ENCODE measurements around the gene HOXA6. TPM values are rescaled to one million over a fixed set of nuclear protein-coding genes. Genes with fewer than 3 reads are reported as not detected.

Gene HOXA6
- polyA plus RNA-seq, 2 of the 4 experiments (the other 2 are of a cell fraction): 0.90 to 2.1 TPM

- Histone ChIP-seq H3K4me1 (peaks cover 9% of the 10 kb centered on the region), H3K27ac (no peak overlapping the region), H3K9me3 (no peaks in the 10 kb centered on the region), H3K4me2 (no peak overlapping the region), H3K4me3 (no peak overlapping the region)
- WGBS (ENCODE audit: missing lambda C conversion rate): 95% methylated on average over 10 of the region's 10 CpGs
- no peak for TF ChIP-seq CHD4 (IDR thresholded peaks at IDR 0.05; ENCODE audit: borderline replicate concordance)
- no peak for TF ChIP-seq RFX5 (IDR thresholded peaks at IDR 0.05)
- TF ChIP-seq TFCP2L1 (CRISPR knock-in tag; IDR thresholded peaks at IDR 0.05): no peak
- no peak for TF ChIP-seq MAZ (IDR thresholded peaks at IDR 0.05; ENCODE audit: borderline replicate concordance, low read depth, low read length)
- TF ChIP-seq NFE2L2 (conservative IDR thresholded peaks at IDR 0.05; ENCODE audit: low read length): no peak
- no peak for TF ChIP-seq KDM5A (IDR thresholded peaks at IDR 0.05)
- no peak for TF ChIP-seq USF2 (IDR thresholded peaks at IDR 0.05)
- TF ChIP-seq EP300 (IDR thresholded peaks at IDR 0.05): no peak
- no peak for TF ChIP-seq ELK1 (IDR thresholded peaks at IDR 0.05; ENCODE audit: low read depth, low read length)
- no peak for TF ChIP-seq POLR2A (IDR thresholded peaks at IDR 0.05; ENCODE audit: low read length)
- TF ChIP-seq CBX8 (IDR thresholded peaks at IDR 0.05): no peak
- TF ChIP-seq HOXB5 (CRISPR knock-in tag; IDR thresholded peaks at IDR 0.05): no peak
- TF ChIP-seq CHD2 (IDR thresholded peaks at IDR 0.05; ENCODE audit: low read length, partially characterized antibody): no peak
- no peak for TF ChIP-seq JUNB (IDR thresholded peaks at IDR 0.05)
- TF ChIP-seq HOXA7 (CRISPR knock-in tag; IDR thresholded peaks at IDR 0.05): no peak
- no peak for FAIRE-seq
- CTCF ChIA-PET: interaction anchor here (0.9 to 2.2 kb wide), 4 partner anchors 11 to 473 kb away, joined by 3 to 10 read pairs (median 4); partner anchors contain the start of gene HOXA5
- no peak for ATAC-seq
- DNase-seq (ENCODE audit: low read depth in 1 of 2, low spot score in 1 of 2): no peak
- POLR2A ChIA-PET: no interaction called here
These were observed 6.8 kb upstream of the HOXA6 start for GRCh38 chr7:27154369-27154768.

GRCh38 chr7:27153526-27153925, 6.0 kb upstream of the HOXA6 start:
- CTCF ChIA-PET: interaction anchor here (0.9 to 2.2 kb wide), 6 partner anchors 10 to 1063 kb away, joined by 3 to 10 read pairs (median 4); partner anchors contain the start of gene HOXA5
- WGBS (ENCODE audit: missing lambda C conversion rate): 91% methylated on average over 3 of the region's 3 CpGs
- Histone ChIP-seq H3K4me2 (no peak overlapping the region), H3K4me1 (peaks cover 16% of the 10 kb centered on the region), H3K4me3 (no peak overlapping the region), H3K9me3 (no peaks in the 10 kb centered on the region), H3K27ac (no peak overlapping the region)
- DNase-seq (ENCODE audit: low read depth in 1 of 2, low spot score in 1 of 2) (no peak), ATAC-seq (no peak), FAIRE-seq (no peak)
- no peak for TF ChIP-seq NR3C1 (IDR thresholded peaks at IDR 0.05)
- TF ChIP-seq NPAS2 (CRISPR knock-in tag; IDR thresholded peaks at IDR 0.05; ENCODE audit: borderline replicate concordance): no peak
- TF ChIP-seq KDM5A (IDR thresholded peaks at IDR 0.05): no peak
- TF ChIP-seq FOXS1 (CRISPR knock-in tag; IDR thresholded peaks at IDR 0.05): no peak
- TF ChIP-seq ESRRA (IDR thresholded peaks at IDR 0.05; ENCODE audit: borderline replicate concordance, low read length): no peak
- TF ChIP-seq, protein P1, sequence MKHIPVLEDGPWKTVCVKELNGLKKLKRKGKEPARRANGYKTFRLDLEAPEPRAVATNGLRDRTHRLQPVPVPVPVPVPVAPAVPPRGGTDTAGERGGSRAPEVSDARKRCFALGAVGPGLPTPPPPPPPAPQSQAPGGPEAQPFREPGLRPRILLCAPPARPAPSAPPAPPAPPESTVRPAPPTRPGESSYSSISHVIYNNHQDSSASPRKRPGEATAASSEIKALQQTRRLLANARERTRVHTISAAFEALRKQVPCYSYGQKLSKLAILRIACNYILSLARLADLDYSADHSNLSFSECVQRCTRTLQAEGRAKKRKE (CRISPR knock-in tag; IDR thresholded peaks at IDR 0.05; ENCODE audit: low read depth): no peak
- TF ChIP-seq MAFK (IDR thresholded peaks at IDR 0.05; ENCODE audit: partially characterized antibody): no peak
- no peak for TF ChIP-seq CBX2 (IDR thresholded peaks at IDR 0.05; ENCODE audit: borderline replicate concordance, low read depth)
- TF ChIP-seq EHF (CRISPR knock-in tag; IDR thresholded peaks at IDR 0.05): no peak
- POLR2A ChIA-PET: no interaction called here

GRCh38 chr7:27152816-27153442, 5.4 kb upstream of the HOXA6 start:
- TF ChIP-seq KDM5A (IDR thresholded peaks at IDR 0.05): no peak
- TF ChIP-seq HOXB5 (CRISPR knock-in tag; IDR thresholded peaks at IDR 0.05): no peak
- TF ChIP-seq RAD21 (conservative IDR thresholded peaks at IDR 0.05 in 1 of 2, IDR thresholded peaks at IDR 0.05 in 1 of 2): no peak
- TF ChIP-seq HES2 (IDR thresholded peaks at IDR 0.05): no peak
- no peak for TF ChIP-seq NFE2L2 (conservative IDR thresholded peaks at IDR 0.05; ENCODE audit: low read length)
- TF ChIP-seq MAFK (IDR thresholded peaks at IDR 0.05; ENCODE audit: partially characterized antibody): no peak
- no peak for TF ChIP-seq KDM1A (IDR thresholded peaks at IDR 0.05; ENCODE audit: low read depth)
- no peak for TF ChIP-seq FOSB (CRISPR knock-in tag; IDR thresholded peaks at IDR 0.05)
- TF ChIP-seq POLR2AphosphoS2 (conservative IDR thresholded peaks at IDR 0.05; ENCODE audit: low read length): no peak
- TF ChIP-seq, protein P2, sequence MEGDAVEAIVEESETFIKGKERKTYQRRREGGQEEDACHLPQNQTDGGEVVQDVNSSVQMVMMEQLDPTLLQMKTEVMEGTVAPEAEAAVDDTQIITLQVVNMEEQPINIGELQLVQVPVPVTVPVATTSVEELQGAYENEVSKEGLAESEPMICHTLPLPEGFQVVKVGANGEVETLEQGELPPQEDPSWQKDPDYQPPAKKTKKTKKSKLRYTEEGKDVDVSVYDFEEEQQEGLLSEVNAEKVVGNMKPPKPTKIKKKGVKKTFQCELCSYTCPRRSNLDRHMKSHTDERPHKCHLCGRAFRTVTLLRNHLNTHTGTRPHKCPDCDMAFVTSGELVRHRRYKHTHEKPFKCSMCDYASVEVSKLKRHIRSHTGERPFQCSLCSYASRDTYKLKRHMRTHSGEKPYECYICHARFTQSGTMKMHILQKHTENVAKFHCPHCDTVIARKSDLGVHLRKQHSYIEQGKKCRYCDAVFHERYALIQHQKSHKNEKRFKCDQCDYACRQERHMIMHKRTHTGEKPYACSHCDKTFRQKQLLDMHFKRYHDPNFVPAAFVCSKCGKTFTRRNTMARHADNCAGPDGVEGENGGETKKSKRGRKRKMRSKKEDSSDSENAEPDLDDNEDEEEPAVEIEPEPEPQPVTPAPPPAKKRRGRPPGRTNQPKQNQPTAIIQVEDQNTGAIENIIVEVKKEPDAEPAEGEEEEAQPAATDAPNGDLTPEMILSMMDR (IDR thresholded peaks at IDR 0.05): no peak
- TF ChIP-seq CHD4 (IDR thresholded peaks at IDR 0.05; ENCODE audit: borderline replicate concordance): no peak
- TF ChIP-seq RFX5 (IDR thresholded peaks at IDR 0.05): no peak
- TF ChIP-seq RARB (CRISPR knock-in tag; IDR thresholded peaks at IDR 0.05): no peak
- DNase-seq (ENCODE audit: low read depth in 1 of 2, low spot score in 1 of 2): no peak
- CTCF ChIA-PET: interaction anchor here (0.7 to 4.2 kb wide), 7 partner anchors 8 to 1062 kb away, joined by 3 to 36 read pairs (median 5); partner anchors contain the start of gene HOXA5
- H3K27ac ChIP-seq: no peak overlapping the region
- WGBS (ENCODE audit: missing lambda C conversion rate): 94% methylated on average over 20 of the region's 22 CpGs
- no peak for FAIRE-seq
- no peak for ATAC-seq
- no peak overlapping the region for H3K4me2 ChIP-seq
- peaks cover 16% of the 10 kb centered on the region for H3K4me1 ChIP-seq
- no peaks in the 10 kb centered on the region for H3K9me3 ChIP-seq
- POLR2A ChIA-PET: no interaction called here
- H3K4me3 ChIP-seq: no peak overlapping the region
